Measurements from ENCODE around the gene ANKRD2. TPM values are rescaled to one million over a fixed set of nuclear protein-coding genes. Genes with fewer than 3 reads are reported as not detected.

Gene ANKRD2
- total RNA-seq, 6 donors from 2014 or later: 0.67 to 2.4 (median 1.1) TPM; not detected in 1

DNA sequence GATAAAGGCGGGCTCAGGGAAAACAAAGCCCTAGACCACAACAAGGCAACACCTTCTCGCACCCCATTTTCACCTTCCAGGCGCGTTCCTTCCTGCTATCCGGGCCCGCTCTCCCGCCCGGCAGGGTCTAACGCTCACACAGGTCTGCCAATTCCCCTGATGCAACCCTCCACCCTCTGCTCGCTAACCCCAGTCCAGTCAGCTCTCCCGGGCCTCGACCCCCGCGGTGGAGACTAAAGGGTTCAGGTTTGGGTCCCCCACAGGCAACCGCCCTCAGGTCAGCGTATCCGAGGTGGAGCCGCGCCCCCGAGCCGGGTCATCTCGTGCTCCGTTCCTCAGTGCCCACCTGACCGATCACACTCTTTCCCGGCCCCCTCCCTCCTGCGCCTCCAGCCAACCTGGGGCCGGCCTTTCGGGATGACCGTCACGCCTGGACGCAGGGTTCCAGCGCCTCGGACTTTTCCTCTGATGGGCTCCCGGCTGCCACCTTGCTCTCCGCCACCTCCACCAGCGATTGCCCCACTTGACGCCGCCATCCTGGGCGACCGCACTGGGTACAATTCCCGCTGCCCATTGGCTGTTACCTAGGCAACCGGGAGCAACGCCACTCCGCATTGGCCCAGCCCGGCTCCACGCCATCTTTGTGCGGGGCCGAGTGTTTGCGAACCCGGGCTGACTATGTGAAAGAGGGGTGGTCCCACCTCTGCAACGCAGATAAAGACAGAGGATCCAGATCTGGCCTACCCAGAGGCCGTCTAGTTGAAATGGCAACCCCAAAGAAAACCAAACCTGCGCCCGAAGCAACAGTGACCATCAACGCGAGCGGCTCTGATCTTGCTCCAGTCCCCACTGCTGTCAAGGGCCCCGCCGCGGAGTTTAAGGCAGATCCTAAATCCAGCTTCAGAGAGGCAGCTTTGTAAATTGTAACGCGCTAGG is 60.6 kb downstream of the ANKRD2 start, which contains the start of gene MORN4:
Gene MORN4, minus strand, starts transcription at position 552 of the 936 bp plus-strand sequence. CDS start 13,847 bp downstream, outside the sequence.
- Histone ChIP-seq H3K4me1 (peaks cover 5 to 12% (median 9%) of the 10 kb centered on the region in 4 donors), H3K27ac (peak within 1 kb of the TSS; percentile 2 to 76 (median 63)), H3K36me3 (no peaks in the 10 kb centered on the region), H3K9me3 (no peaks in the 10 kb centered on the region), H3K27me3 (no peaks in the 10 kb centered on the region), H3K4me3 (peak within 1 kb of the TSS; percentile 71 to 95 (median 85))
- TF ChIP-seq, protein P1, sequence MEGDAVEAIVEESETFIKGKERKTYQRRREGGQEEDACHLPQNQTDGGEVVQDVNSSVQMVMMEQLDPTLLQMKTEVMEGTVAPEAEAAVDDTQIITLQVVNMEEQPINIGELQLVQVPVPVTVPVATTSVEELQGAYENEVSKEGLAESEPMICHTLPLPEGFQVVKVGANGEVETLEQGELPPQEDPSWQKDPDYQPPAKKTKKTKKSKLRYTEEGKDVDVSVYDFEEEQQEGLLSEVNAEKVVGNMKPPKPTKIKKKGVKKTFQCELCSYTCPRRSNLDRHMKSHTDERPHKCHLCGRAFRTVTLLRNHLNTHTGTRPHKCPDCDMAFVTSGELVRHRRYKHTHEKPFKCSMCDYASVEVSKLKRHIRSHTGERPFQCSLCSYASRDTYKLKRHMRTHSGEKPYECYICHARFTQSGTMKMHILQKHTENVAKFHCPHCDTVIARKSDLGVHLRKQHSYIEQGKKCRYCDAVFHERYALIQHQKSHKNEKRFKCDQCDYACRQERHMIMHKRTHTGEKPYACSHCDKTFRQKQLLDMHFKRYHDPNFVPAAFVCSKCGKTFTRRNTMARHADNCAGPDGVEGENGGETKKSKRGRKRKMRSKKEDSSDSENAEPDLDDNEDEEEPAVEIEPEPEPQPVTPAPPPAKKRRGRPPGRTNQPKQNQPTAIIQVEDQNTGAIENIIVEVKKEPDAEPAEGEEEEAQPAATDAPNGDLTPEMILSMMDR (IDR thresholded peaks at IDR 0.05): peak in 1 of 6 experiments; percentile 3
- TF ChIP-seq EP300 (IDR thresholded peaks at IDR 0.05): no peak
- peak; percentile 59 to 67 for TF ChIP-seq POLR2AphosphoS5 (IDR thresholded peaks at IDR 0.05)
- TF ChIP-seq POLR2A (IDR thresholded peaks at IDR 0.05): peak in 1 of 4 donors; percentile 49
- ATAC-seq (ENCODE audit: low FRiP score in 2 of 2) (peak; percentile 98 to 100), DNase-seq (peak; percentile 94)
- 3 to 10% methylated on average over 32 to 58 of the region's 62 CpGs for WGBS, 2 donors

Other genes with a start within 250 kb of the ANKRD2 start
- 10 to 100 TPM; 19.0 to 33.3 (median 29.5) TPM for gene FRAT2, start 238.1 kb upstream of the ANKRD2 start, total RNA-seq
- gene RRP12, start 171.4 kb upstream of the ANKRD2 start, total RNA-seq: 10 to 100 TPM; 20.4 to 38.2 (median 28.9) TPM
- gene PGAM1, start 146.6 kb upstream of the ANKRD2 start, total RNA-seq: 100 to 1,000 TPM in 5 of 6 donors, 10 to 100 TPM in 1; 55.5 to 184 (median 137) TPM
- 10 to 100 TPM; 19.5 to 30.4 (median 28.1) TPM for gene EXOSC1, start 126.8 kb upstream of the ANKRD2 start, total RNA-seq
- 10 to 100 TPM; 40.0 to 84.7 (median 60.1) TPM for gene ZDHHC16, start 126.6 kb upstream of the ANKRD2 start, total RNA-seq
- 100 to 1,000 TPM in 1 of 6 donors, 10 to 100 TPM in 5; 62.5 to 148 (median 77.0) TPM for gene MMS19, start 74.4 kb upstream of the ANKRD2 start, total RNA-seq
- gene UBTD1, start 73.9 kb upstream of the ANKRD2 start, total RNA-seq: 10 to 100 TPM; 40.6 to 93.1 (median 67.3) TPM
- 1 to 10 TPM in 5 of 6 donors, under 1 TPM in 1; 0.39 to 4.2 (median 1.9) TPM for gene HOGA1, start 11.6 kb downstream of the ANKRD2 start, total RNA-seq
- gene C10orf62, start 16.9 kb downstream of the ANKRD2 start, total RNA-seq: 1 to 10 TPM in 1 of 6 donors, under 1 TPM in 1, not detected in 4; 0.20 to 7.3 TPM
- 1 to 10 TPM; 1.3 to 7.7 (median 3.2) TPM for gene MORN4, start 60.7 kb downstream of the ANKRD2 start, total RNA-seq
- gene PI4K2A, start 67.9 kb downstream of the ANKRD2 start, total RNA-seq: 10 to 100 TPM; 22.0 to 34.4 (median 28.6) TPM
- 10 to 100 TPM; 25.2 to 62.5 (median 45.0) TPM for gene AVPI1, start 114.5 kb downstream of the ANKRD2 start, total RNA-seq
- 10 to 100 TPM; 18.2 to 62.7 (median 31.8) TPM for gene MARVELD1, start 141.0 kb downstream of the ANKRD2 start, total RNA-seq
- 10 to 100 TPM; 20.5 to 51.3 (median 26.4) TPM for gene ZFYVE27, start 164.3 kb downstream of the ANKRD2 start, total RNA-seq
- 10 to 100 TPM in 1 of 6 donors, 1 to 10 TPM in 4, under 1 TPM in 1; 0.69 to 14.9 (median 3.6) TPM for gene SFRP5, start 199.2 kb downstream of the ANKRD2 start, total RNA-seq